Psoas muscle (tissue), 8 donors: ENCODE results near the gene STAM2. TPM values are rescaled to one million over a fixed set of nuclear protein-coding genes. Genes with fewer than 3 reads are reported as not detected.

Source experiments
- ATAC-seq, 4 donors: fragments of 200-7000 bp; cut with Tn5 transposase; one replicate each; pipeline ENCODE4 v1.9.1; 2020; ENCODE audit warnings: moderate library complexity in 3 of 4, mild to moderate bottlenecking in 2 of 4
- DNase-seq, 2 donors: peaks; one replicate each; pipeline ENCODE4 v3.0.0-alpha.2; 2020
- H3K27ac ChIP-seq: fragments of 200-600 bp; one replicate; pipeline ENCODE4 v1.8.0; 2022
- H3K27me3 ChIP-seq, 3 donors: fragments of 200-600 bp in 1 of 3; one replicate each; pipeline versions ENCODE4 v1.6.1 to v1.8.0; 2013 to 2022; ENCODE audit warnings: low read length in 2 of 3, mild to moderate bottlenecking in 2 of 3, moderate library complexity in 1 of 3; ENCODE audit not compliant: insufficient read depth in 3 of 3
- H3K36me3 ChIP-seq, 2 donors: fragments of 200-600 bp in 1 of 2; one replicate each; pipeline versions ENCODE4 v1.6.1 to v1.8.0; 2013 to 2022; ENCODE audit warnings: low read depth in 1 of 2, mild to moderate bottlenecking in 1 of 2, moderate library complexity in 1 of 2; ENCODE audit not compliant: insufficient read depth in 1 of 2
- H3K4me1 ChIP-seq: fragments of 200-600 bp; one replicate; pipeline ENCODE4 v1.8.0; 2022
- H3K4me3 ChIP-seq: fragments of 200-600 bp; one replicate; pipeline ENCODE4 v1.8.0; 2022; ENCODE audit warnings: mild to moderate bottlenecking
- H3K9me3 ChIP-seq: fragments of 200-600 bp; one replicate; pipeline ENCODE4 v1.8.0; 2022
- WGBS, 3 donors: extraction: QIAGEN DNeasy Blood & Tissue Kit; methylation state at CpG; one replicate each; pipeline versions ENCODE4 v1.1.6 to v1.1.7; 2013; 5-methylcytosine and 5-hydroxymethylcytosine counted together
- intact Hi-C, 2 donors: fragments of 100-400 bp; cut with DNase I; formaldehyde crosslinking; loops; one replicate each; pipeline versions ENCODE4 v1.11.0 to v1.14.2; 2022
- polyA plus RNA-seq, 3 donors: library from polyadenylated mRNA; stranded (reverse); fragments of 200-250 nt; gene quantifications; one replicate each; pipeline ENCODE4 v1.2.3, GENCODE V29; 2013
- total RNA-seq, 4 donors: library from RNA; stranded (reverse); fragmentation: NEBNext Ultra II Directional in 2 of 4; extraction: Animal tissue kit (Norgen Biotek cat#: 25700) in 2 of 4; gene quantifications; one replicate each; pipeline versions ENCODE4 v1.2.1 to v1.2.4, GENCODE V29; 2021 to 2023
- TF ChIP-seq, protein P1 (sequence below): fragments of 200-600 bp; IDR thresholded peaks from one replicate; pipeline ENCODE4 v1.8.0; 2022; ENCODE audit warnings: antibody characterized with exemption
- donor health status: healthy with polysubstance abuse.
- donor health status: DM: no; HTN: no; CAD: no; lungs with moderate emphysema.
- donor health status: Bipolar disorder and iron deficiency.
- donor health status: healthy.
- donor health status: DM: yes; HTN: yes; CAD: no.
- donor health status: DM: no; HTN: no; CAD: no.
- donor health status: DM: no; HTN: no; CAD: no.
- donor health status: DM: yes; HTN: yes; CAD: no.

STAM2 gene
- total and polyA plus RNA-seq, 7 donors, result 6.8 to 21.1 (median 15.5) TPM

DNA sequence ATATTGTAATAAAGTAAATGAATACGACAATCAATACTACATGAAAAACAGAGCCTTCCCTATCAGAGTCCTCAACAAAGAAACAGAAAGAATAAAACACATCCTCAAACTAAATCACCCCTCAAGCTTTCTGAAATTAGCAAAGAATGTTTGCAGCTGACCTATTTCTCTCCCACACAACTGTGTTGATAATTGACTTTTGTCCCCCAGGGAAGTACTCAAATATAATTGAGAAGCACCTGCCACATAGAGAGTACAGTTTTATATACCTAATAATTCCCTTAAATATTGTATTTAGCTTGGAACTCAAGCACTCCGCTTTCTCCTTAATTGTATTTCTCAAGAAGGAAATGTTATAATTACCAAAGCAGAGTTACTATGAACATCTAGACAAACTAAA, 89.3 kb downstream of the STAM2 start:
- Histone ChIP-seq H3K36me3 (no peaks in the 10 kb centered on the region), H3K27me3 (no peaks in the 10 kb centered on the region), H3K9me3 (no peaks in the 10 kb centered on the region), H3K4me3 (no peak overlapping the region), H3K27ac (no peak overlapping the region), H3K4me1 (no peaks in the 10 kb centered on the region)
- WGBS, 3 donors, result 95 to 97% (median 96%) methylated on average over 2 of the region's 2 CpGs
- ATAC-seq, result no peak
- TF ChIP-seq, protein P1, sequence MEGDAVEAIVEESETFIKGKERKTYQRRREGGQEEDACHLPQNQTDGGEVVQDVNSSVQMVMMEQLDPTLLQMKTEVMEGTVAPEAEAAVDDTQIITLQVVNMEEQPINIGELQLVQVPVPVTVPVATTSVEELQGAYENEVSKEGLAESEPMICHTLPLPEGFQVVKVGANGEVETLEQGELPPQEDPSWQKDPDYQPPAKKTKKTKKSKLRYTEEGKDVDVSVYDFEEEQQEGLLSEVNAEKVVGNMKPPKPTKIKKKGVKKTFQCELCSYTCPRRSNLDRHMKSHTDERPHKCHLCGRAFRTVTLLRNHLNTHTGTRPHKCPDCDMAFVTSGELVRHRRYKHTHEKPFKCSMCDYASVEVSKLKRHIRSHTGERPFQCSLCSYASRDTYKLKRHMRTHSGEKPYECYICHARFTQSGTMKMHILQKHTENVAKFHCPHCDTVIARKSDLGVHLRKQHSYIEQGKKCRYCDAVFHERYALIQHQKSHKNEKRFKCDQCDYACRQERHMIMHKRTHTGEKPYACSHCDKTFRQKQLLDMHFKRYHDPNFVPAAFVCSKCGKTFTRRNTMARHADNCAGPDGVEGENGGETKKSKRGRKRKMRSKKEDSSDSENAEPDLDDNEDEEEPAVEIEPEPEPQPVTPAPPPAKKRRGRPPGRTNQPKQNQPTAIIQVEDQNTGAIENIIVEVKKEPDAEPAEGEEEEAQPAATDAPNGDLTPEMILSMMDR, result no peak
- intact Hi-C loops, result loop anchor here in 1 of 2 donors (5.0 kb wide), 1 partner anchor 49 kb away; no protein-coding TSS in a partner anchor
- DNase-seq, result no peak

DNA sequence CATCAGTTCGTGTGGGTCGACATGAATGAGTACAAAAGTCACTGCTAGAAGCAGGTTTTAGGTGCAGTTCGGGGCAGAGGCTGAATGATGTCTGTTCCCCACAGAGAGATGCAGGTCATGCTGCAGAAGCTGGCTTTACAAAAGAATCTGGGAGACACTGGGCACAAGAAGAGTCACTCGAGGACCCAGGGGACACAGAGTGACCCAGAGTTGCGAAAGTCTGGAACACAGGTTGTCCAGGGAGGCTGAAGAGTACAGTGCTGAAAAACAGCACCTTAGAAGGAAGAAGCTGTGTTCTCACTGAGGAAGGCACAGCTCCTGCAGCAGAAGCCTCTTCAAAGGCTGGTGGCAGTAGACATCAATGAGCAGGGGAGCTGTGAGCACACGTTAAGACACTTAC, 91.5 kb downstream of the STAM2 start:
- Histone ChIP-seq H3K9me3 (no peaks in the 10 kb centered on the region), H3K36me3 (no peaks in the 10 kb centered on the region), H3K4me1 (no peaks in the 10 kb centered on the region), H3K27me3 (no peaks in the 10 kb centered on the region), H3K4me3 (no peak overlapping the region), H3K27ac (no peak overlapping the region)
- intact Hi-C loops, result no loop called here
- WGBS, 3 donors, result 83 to 88% (median 88%) methylated on average over 6 of the region's 6 CpGs
- no peak for DNase-seq
- ATAC-seq, result no peak
- TF ChIP-seq, protein P1, result no peak

DNA sequence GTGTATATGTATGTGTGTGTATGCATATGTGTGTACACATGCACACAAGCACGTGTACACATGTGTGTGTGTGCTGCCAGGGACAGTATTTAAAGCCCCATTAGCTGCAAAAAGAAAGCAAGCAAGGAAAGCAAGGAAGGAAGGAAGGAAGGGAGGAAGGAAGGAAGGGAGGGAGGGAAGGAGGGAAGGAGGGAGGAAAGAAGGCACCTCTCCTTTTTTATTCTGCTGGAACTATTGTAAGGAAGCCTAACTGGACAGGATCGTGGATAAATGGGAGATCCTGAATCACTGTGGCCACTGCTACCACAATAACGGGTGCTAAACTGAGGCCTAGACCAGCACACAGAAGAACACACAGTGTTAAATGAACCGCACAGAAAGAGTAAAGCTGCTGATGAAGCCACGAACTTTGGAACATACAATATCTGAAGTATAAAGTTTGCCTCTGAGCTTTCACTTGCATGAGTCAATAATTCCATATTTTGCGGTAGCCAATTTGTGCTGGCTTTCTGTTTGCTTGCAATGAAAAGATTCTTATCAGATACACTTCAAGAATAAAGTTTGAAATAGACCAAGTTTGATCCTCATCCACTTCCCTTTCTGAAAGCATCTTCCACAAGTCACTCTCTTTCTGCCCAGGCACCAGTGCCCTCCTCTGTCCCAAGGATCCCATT, 92.2 kb downstream of the STAM2 start:
- no peaks in the 10 kb centered on the region for H3K27me3 ChIP-seq
- no peaks in the 10 kb centered on the region for H3K9me3 ChIP-seq
- ATAC-seq (no peak), DNase-seq (no peak)
- intact Hi-C loops, result no loop called here
- H3K36me3 ChIP-seq, result no peaks in the 10 kb centered on the region
- TF ChIP-seq, protein P1, result no peak
- no peak overlapping the region for H3K4me3 ChIP-seq
- H3K4me1 ChIP-seq, result no peaks in the 10 kb centered on the region
- no peak overlapping the region for H3K27ac ChIP-seq
- 77 to 80% (median 80%) methylated on average over 6 of the region's 6 CpGs for WGBS, 3 donors

DNA sequence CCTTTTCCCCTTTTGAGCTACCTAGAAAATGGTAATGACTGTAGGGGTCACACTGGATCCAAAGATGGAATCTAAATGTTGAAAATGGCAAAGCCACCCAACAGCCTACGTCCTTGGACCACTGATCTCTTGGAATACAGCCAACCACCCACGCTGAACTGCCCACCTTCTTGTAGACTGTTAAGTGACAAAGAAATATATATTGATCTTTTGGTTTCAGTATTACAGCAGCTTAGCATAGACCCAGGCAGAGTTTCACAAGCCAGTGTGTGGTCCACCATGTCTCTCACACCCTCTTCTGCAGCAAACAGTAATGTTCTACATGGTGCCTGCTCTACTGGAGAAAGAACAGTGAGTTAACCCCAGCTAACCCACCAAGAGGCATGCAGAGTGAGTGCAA, 96.9 kb downstream of the STAM2 start:
- no peak overlapping the region for H3K27ac ChIP-seq
- TF ChIP-seq, protein P1, result no peak
- no peak for ATAC-seq
- DNase-seq, result no peak
- H3K27me3 ChIP-seq, result no peaks in the 10 kb centered on the region
- no peak overlapping the region for H3K4me3 ChIP-seq
- 70 to 77% (median 71%) methylated on average over 2 of the region's 2 CpGs for WGBS, 3 donors
- no peaks in the 10 kb centered on the region for H3K4me1 ChIP-seq
- no peaks in the 10 kb centered on the region for H3K9me3 ChIP-seq
- H3K36me3 ChIP-seq, result no peaks in the 10 kb centered on the region
- intact Hi-C loops, result no loop called here

DNA sequence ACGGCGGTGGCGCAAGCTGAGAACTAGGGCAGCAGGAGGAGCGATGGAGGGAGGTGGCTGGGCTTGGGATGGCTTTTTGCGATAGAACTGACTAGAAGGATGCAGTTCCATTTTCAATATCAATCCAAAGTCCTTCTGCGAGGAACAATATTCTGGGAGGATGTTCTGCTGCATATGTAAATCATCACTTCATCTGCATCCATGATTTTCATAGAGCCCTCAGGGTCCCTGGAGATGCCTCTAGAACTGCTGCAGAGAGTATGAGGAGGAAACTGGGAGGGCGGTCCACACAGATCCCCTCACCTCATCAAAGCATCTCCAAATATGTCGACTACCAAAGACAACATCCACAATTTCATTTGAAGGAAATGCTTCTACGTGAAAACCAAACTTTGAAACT, 97.5 kb downstream of the STAM2 start:
- H3K36me3 ChIP-seq, result no peaks in the 10 kb centered on the region
- no peaks in the 10 kb centered on the region for H3K9me3 ChIP-seq
- no peaks in the 10 kb centered on the region for H3K27me3 ChIP-seq
- intact Hi-C loops, result no loop called here
- H3K27ac ChIP-seq, result no peak overlapping the region
- no peaks in the 10 kb centered on the region for H3K4me1 ChIP-seq
- 91 to 94% (median 93%) methylated on average over 9 of the region's 9 CpGs for WGBS, 3 donors
- H3K4me3 ChIP-seq, result no peak overlapping the region
- ATAC-seq (no peak), DNase-seq (no peak)
- TF ChIP-seq, protein P1, result no peak
